ENCODE data around the gene ZNF157.
"Not testable (repeated sequence)": the region's sequence is repeated elsewhere in the genome, so short reads cannot be mapped to it uniquely, and the experiment has no call there.

ZNF157 gene

GRCh38 chrX:47370278-47370677, at the start of gene ZNF157:
Gene ZNF157 (plus strand): TSS chrX:47370578. CDS start chrX:47370669, 91 bp downstream.
- DNase-seq (ENCODE audit: low spot score), result no peak

- DNase-seq (ENCODE audit: low spot score), result no peak
Observed at GRCh38 chrX:47321386-47321785, 49.0 kb upstream of the ZNF157 start.

- no peak for DNase-seq (ENCODE audit: low spot score)
Observed at GRCh38 chrX:47321823-47322371, 48.5 kb upstream of the ZNF157 start.

GRCh38 chrX:47327902-47328301, 42.5 kb upstream of the ZNF157 start:
- no peak for DNase-seq (ENCODE audit: low spot score)

DNA sequence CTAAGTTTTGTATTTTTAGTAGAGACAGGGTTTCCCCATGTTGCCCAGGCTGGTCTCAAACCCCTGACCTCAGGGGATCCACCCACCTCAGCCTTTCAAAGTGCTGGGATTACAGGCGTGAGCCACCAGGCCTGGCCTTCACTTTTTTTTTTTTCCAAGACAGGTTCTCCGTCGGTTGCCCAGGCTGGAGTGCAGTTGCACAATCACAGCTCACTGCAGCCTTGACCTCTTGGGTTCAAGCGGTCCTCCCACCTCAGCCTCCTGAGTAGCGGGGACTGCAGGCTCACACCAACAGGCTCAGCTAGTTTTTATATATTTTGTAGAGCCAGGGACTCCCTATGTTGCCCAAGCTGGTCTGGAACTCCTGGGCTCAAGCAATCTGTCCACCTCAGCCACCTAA, 37.6 kb upstream of the ZNF157 start:
- DNase-seq (ENCODE audit: low spot score), result not testable (repeated sequence)

- no peak for DNase-seq (ENCODE audit: low spot score)
Observed at GRCh38 chrX:47351706-47352105, 18.7 kb upstream of the ZNF157 start.

- DNase-seq (ENCODE audit: low spot score), result no peak
Observed at GRCh38 chrX:47358387-47359065, 11.9 kb upstream of the ZNF157 start.

DNA sequence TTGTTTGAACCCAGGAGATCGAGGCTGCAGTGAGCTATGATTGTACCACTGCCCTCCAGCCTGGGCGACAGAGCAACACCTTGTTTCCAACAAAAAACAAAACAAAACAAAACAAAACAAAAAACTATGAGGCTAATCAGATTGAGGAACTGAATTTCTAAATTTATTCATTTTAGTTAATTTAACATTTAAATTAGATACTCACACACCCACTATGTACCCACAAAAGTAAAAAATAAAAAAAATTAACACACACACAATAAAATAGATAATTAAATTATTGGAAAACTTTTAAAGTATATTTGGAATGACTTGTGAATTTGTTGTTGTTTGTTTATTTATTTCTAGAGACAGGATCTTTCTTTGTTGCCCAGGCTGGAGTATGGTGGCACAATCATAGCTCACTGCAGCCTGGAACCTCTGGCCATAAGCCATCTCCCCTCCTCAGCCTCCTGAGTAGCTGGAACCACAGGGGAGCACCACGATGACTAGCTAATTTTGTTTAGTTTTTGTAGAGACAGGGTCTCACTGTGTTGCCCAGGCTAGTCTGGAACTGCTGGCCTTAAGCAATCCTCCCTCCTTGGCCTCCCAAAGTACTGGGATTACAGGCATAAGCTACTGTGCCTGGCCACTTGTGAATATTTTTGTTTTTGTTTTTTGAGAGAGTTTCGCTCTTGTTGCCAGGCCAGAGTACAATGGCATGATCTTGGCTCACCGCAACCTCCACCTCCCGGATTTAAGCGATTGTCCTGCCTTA, 9.8 kb upstream of the ZNF157 start:
- no peak for DNase-seq (ENCODE audit: low spot score)

DNA sequence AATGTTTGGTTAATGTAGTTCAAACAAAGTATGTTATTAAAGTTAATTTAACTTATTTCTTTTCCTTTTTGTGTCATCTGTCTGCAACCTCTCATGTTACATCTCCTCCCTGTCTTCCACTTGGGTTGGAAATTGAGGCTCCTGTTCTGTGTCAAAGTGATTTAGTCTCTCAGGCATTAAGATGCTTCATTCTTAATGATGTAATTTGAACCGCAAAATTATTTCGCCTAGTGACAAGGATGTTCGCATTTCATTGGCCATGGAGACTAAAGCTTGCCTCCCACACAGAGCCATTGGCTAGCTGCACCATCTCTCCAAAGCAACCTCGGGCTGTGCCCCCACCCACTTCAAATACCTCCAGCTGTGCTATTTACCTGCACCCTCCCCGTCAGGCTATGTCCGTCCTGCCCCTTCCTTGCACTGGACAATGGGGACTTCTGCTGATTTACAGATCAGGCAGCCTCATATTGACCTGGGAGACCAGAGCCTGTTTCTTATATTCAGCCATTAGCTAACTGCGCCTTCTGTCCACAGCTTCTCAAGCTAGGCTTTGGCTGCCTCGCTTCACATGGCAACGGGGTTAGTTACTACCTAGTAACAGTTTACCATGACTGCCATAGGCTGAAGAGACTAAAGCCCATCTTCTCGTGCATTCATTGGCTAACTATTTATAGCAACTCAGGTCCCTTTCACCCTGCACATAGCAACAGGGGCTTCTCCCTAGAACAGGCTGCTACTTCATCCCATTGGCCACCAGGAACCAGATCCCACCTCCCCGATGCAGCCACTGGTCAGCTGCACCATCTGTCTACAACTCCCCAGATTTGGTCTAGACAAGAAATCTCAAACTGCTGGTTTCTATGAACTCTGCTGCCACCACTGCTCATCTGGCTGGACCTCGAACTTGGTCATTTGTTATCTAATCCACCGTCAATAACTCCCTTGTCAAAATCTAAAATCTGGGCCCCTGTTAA, 8.6 kb upstream of the ZNF157 start:
- DNase-seq (ENCODE audit: low spot score), result no peak

- DNase-seq (ENCODE audit: low spot score), result no peak
Observed at GRCh38 chrX:47366041-47366722, 4.2 kb upstream of the ZNF157 start.

GRCh38 chrX:47373198-47373597, 2.8 kb downstream of the ZNF157 start:
- DNase-seq (ENCODE audit: low spot score), result no peak

DNA sequence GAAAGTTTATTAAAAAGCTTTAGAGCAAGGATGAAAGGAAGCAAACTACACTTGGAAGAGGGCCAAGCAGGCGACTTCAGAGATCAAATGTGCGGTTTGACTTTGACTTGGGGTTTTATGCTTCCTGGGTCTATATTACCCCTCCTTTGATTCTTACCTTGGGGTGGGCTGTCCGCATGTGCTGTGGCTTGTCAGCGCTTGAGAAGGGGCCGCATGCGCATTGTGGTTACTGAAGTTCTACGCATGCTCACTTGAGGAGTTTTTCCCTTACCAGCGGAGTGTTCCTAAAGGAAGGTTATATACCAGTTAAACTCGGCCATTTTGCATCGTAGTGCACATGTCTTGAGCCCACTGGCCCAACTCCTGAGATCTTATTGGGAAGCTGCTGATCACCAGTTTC, 9.9 kb downstream of the ZNF157 start:
- DNase-seq (ENCODE audit: low spot score), result no peak

DNA sequence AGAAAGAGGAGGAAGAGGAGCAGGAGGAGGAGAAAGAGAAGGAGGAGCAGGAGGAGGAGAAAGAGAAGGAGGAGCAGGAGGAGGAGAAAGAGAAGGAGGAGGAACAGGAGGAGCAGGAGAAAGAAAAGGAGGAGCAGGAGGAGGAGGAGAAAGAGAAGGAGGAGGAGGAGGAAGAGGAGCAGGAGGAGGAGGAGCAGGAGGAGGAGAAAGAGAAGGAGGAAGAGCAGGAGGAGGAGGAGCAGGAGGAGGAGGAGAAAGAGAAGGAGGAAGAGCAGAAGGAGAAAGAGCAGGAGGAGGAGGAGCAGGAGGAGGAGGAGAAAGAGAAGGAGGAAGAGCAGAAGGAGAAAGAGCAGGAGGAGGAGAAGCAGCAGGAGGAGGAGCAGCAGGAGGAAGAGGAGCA, 10.5 kb downstream of the ZNF157 start:
- not testable (repeated sequence) for DNase-seq (ENCODE audit: low spot score)

- peak; percentile 76 for DNase-seq (ENCODE audit: low spot score)
Observed at GRCh38 chrX:47384502-47384901, 14.1 kb downstream of the ZNF157 start.

DNA sequence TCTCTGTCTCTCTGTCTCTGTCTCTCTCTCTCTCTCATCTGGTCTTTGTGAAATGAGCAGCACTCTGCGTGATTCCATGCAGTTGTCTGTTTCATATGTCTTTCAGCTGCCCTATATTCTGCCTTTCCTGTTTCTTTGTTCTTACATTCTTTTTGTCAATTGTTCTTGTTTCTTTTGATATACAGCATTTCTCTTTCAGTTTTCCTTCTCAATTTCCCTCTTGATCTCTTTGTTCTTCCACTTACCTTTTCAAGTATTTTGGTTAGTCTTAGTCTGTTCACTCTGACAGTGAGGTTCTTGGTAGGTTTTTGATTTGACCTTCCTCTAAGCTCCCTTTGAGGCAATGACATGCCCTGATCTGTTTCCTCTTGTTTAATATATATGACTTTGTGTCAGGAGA, 20.4 kb downstream of the ZNF157 start:
- no peak for DNase-seq (ENCODE audit: low spot score)

- no peak for DNase-seq (ENCODE audit: low spot score)
Observed at GRCh38 chrX:47413179-47413594, 42.8 kb downstream of the ZNF157 start.

GRCh38 chrX:47420265-47420664, 49.9 kb downstream of the ZNF157 start:
- no peak for DNase-seq (ENCODE audit: low spot score)

- no peak for DNase-seq (ENCODE audit: low spot score)
Observed at GRCh38 chrX:47420962-47421361, 50.6 kb downstream of the ZNF157 start.

GRCh38 chrX:47422444-47422843, 52.1 kb downstream of the ZNF157 start:
- DNase-seq (ENCODE audit: low spot score), result no peak

DNA sequence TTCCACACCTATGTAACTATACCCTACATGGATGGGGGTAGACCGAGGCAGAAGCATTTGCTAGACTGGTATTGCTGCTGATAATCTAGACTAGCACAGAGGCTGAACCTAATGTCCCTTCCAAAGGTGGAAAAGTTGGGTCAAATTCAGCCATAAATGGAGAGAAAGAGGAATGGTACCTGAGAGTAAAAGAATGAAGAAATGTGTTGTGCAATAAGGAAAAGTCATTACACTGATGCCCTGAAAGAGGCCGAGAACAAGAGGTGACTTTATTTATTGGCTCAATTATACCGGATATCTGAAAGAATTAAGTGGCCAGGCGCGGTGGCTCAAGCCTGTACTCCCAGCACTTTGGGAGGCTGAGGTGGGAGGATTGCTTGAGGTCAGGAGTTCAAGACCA, 60.5 kb downstream of the ZNF157 start:
- DNase-seq (ENCODE audit: low spot score), result no peak

DNA sequence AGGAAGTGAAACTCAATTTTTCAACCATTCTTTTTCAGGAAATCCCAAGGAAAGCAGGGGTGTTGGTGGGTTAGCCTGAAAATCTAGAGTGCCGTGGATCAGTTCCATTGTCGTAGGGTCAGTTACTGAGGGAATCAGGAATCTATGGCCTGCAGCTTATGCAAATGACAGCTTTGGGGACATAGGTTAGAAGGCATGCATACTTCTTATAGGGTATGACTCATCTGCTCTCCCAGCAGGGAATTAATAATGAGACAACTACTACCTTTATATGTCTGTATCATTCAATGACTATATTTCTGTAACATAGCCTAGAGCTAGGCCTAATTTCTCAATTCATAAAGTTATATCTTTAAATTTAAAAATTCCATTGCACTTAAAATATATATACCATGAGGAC, 76.1 kb downstream of the ZNF157 start:
- no peak for DNase-seq (ENCODE audit: low spot score)

- no peak for DNase-seq (ENCODE audit: low spot score)
Observed at GRCh38 chrX:47446971-47447370, 76.6 kb downstream of the ZNF157 start.

Measured in hematopoietic multipotent progenitor cell treated with erythropoietin and hydrocortisone succinate and interleukin-3 and kit ligand, for 17 days (in vitro differentiated cells).